HCT116 (cell line): ENCODE measurements around the gene SH2D6. TPM values are rescaled to one million over a fixed set of nuclear protein-coding genes. Genes with fewer than 3 reads are reported as not detected.

Experiments used
- ATAC-seq: fragments of 200-7000 bp; cut with Tn5 transposase; 2 replicates; pipeline ENCODE4 v1.9.1; 2020; ENCODE audit warnings: mild to moderate bottlenecking, moderate library complexity
- BruUV-seq: library from RNA; stranded (reverse); fragments of 400-500 nt; replicated peaks from 2 replicates; lab custom pipeline; 2021; lab: Mats Ljungman, UMichigan
- CTCF ChIA-PET: fragments of 300-600 bp; sonication (Branson Sonifier 250); formaldehyde crosslinking; loops from one replicate; lab custom pipeline; 2021; ENCODE audit warnings: antibody characterized with exemption; lab: Charles Lee
- POLR2A ChIA-PET: fragments of 300-600, 350-600 bp; sonication (Branson Sonifier 250); formaldehyde crosslinking; loops from one replicate; lab custom pipeline; 2021; ENCODE audit warnings: antibody characterized with exemption; lab: Charles Lee
- RAD21 ChIA-PET, 2 experiments: fragments of 300-600 bp; sonication (Branson Sonifier 250); formaldehyde crosslinking; loops; one replicate each; lab custom pipeline; 2023; ENCODE audit warnings: low total read pairs in 2 of 2; ENCODE audit not compliant: uncharacterized antibody in 2 of 2, unreplicated experiment in 2 of 2, low non-redundant PET in 1 of 2; lab: Charles Lee
- DNase-seq: peaks from one replicate; pipeline ENCODE4 v3.0.0-alpha.2; 2010; ENCODE audit warnings: low read depth, low spot score
- H2AFZ ChIP-seq: fragments of 200-600 bp; shearing (Covaris generic), sonication (generic); 2 replicates; pipeline ENCODE4 v1.6.1; 2017; ENCODE audit warnings: low read depth, mixed run types, mixed read lengths, antibody characterized with exemption, low read length; ENCODE audit not compliant: poor library complexity, severe bottlenecking
- H3K27ac ChIP-seq: 2 replicates; pipeline ENCODE4 v1.5.1; 2012; ENCODE audit warnings: low read depth, low read length
- H3K27me3 ChIP-seq: fragments of 200-600 bp; sonication (generic); 2 replicates; pipeline ENCODE4 v1.6.1; 2016; ENCODE audit warnings: mixed run types, low read length, mixed read lengths; ENCODE audit not compliant: insufficient read depth
- H3K36me3 ChIP-seq, 2 experiments: fragments of 200-500 bp in 1 of 2; fragments of 200-600 bp in 1 of 2; sonication (Bioruptor generic) in 1 of 2; sonication (generic) in 1 of 2; 2 replicates each; pipeline versions ENCODE4 v1.5.1 to v1.6.1; 2014 to 2016; ENCODE audit warnings: low read length in 2 of 2, inconsistent platforms in 1 of 2, mixed read lengths in 1 of 2, mixed run types in 1 of 2; ENCODE audit not compliant: insufficient read depth in 2 of 2, control insufficient read depth in 1 of 2
- H3K4me1 ChIP-seq, 2 experiments: fragments of 200-600 bp in 1 of 2; sonication (generic) in 1 of 2; 2 replicates each; pipeline versions ENCODE4 v1.5.1 to v1.6.1; 2012 to 2017; ENCODE audit warnings: low read length in 2 of 2, inconsistent platforms in 1 of 2, mild to moderate bottlenecking in 1 of 2, mixed read lengths in 1 of 2, mixed run types in 1 of 2, moderate library complexity in 1 of 2; ENCODE audit not compliant: insufficient read depth in 2 of 2, control insufficient read depth in 1 of 2
- H3K4me2 ChIP-seq: fragments of 200-600 bp; sonication (generic); 2 replicates; pipeline ENCODE4 v1.6.1; 2017; ENCODE audit warnings: mixed run types, low read length, mixed read lengths
- H3K4me3 ChIP-seq, 2 experiments: fragments of 200-600 bp in 1 of 2; sonication (generic) in 1 of 2; replicated peaks in 1 of 2; 2 replicates each; pipeline ENCODE4 v1.5.1; 2011 to 2016; ENCODE audit warnings: low read length in 2 of 2, control low read depth in 1 of 2, low read depth in 1 of 2, mild to moderate bottlenecking in 1 of 2, mixed read lengths in 1 of 2, mixed run types in 1 of 2
- H3K79me2 ChIP-seq: fragments of 200-600 bp; sonication (generic); 2 replicates; pipeline ENCODE4 v1.6.1; 2017; ENCODE audit warnings: mild to moderate bottlenecking, mixed run types, low read length, moderate library complexity, mixed read lengths; ENCODE audit not compliant: insufficient read depth
- H3K9ac ChIP-seq: fragments of 200-600 bp; sonication (generic); 2 replicates; pipeline ENCODE4 v1.6.1; 2016; ENCODE audit warnings: low read length, mixed read lengths
- H3K9me2 ChIP-seq: fragments of 200-600 bp; sonication (generic), shearing (Covaris generic); 2 replicates; pipeline ENCODE4 v1.6.1; 2017; ENCODE audit warnings: mixed run types, mild to moderate bottlenecking, moderate library complexity; ENCODE audit not compliant: insufficient read depth
- H3K9me3 ChIP-seq, 2 experiments: fragments of 200-500 bp in 1 of 2; fragments of 200-600 bp in 1 of 2; sonication (Bioruptor generic) in 1 of 2; sonication (generic) in 1 of 2; 2 replicates each; pipeline ENCODE4 v1.6.1; 2014 to 2017; ENCODE audit warnings: low read length in 2 of 2, mixed read lengths in 2 of 2, inconsistent platforms in 1 of 2, low read depth in 1 of 2, mild to moderate bottlenecking in 1 of 2, mixed run types in 1 of 2, moderate library complexity in 1 of 2; ENCODE audit not compliant: control insufficient read depth in 1 of 2, insufficient read depth in 1 of 2
- H4K20me1 ChIP-seq: fragments of 200-600 bp; sonication (generic), shearing (Covaris generic); 2 replicates; pipeline ENCODE4 v1.6.1; 2017; ENCODE audit warnings: mixed run types, mild to moderate bottlenecking, moderate library complexity; ENCODE audit not compliant: insufficient read depth
- CBX3 ChIP-seq: IDR thresholded peaks from 2 replicates; pipeline ENCODE4 v1.6.1; 2012; ENCODE audit warnings: low read depth
- EZH2phosphoT487 ChIP-seq: fragments of 200-600 bp; IDR thresholded peaks from 2 replicates; pipeline ENCODE4 v1.6.1; 2018; ENCODE audit warnings: antibody characterized with exemption, borderline replicate concordance
- REST ChIP-seq: IDR thresholded peaks from 2 replicates; pipeline ENCODE4 v1.6.1; 2012; ENCODE audit warnings: low read depth
- SIN3A ChIP-seq: IDR thresholded peaks from 2 replicates; pipeline ENCODE4 v1.6.1; 2012; ENCODE audit warnings: low read depth
- intact Hi-C: fragments of 100-400 bp; cut with micrococcal nuclease; formaldehyde crosslinking; loops from 2 replicates; pipeline ENCODE4 v1.10.0; 2022
- total RNA-seq: library from RNA; stranded (reverse); gene quantifications from one replicate; pipeline ENCODE4 v1.2.1, GENCODE V29; 2021; ENCODE audit not compliant: unreplicated experiment

The SH2D6 gene
- total RNA-seq, 1 experiment from 2014 or later = 2.7 TPM

- CTCF ChIA-PET = no interaction called here
- no peak for ATAC-seq
- intact Hi-C loops = no loop called here
- no peak overlapping the region for H3K4me3 ChIP-seq
- no peak overlapping the region for H3K27ac ChIP-seq
- no peak overlapping the region for H3K4me2 ChIP-seq
- H3K9me3 ChIP-seq = peaks cover 0 to 4% of the 10 kb centered on the region in 2 experiments; a peak in 1 of 4 replicates
- RAD21 ChIA-PET = no interaction called here
- POLR2A ChIA-PET = no interaction called here
- peaks cover 35% of the 10 kb centered on the region for H3K79me2 ChIP-seq
- H3K27me3 ChIP-seq = no peaks in the 10 kb centered on the region
- peaks cover 12% of the 10 kb centered on the region in 2 experiments; a peak in 3 of 4 replicates for H3K36me3 ChIP-seq
- no peak for DNase-seq
- H3K9ac ChIP-seq = no peak overlapping the region
- no peaks in the 10 kb centered on the region for H3K9me2 ChIP-seq
- no peaks in the 10 kb centered on the region for H4K20me1 ChIP-seq
- H2AFZ ChIP-seq = no peak overlapping the region
- no TSS peak for BruUV-seq
- TF ChIP-seq CBX3 = no peak
- TF ChIP-seq SIN3A = no peak
- TF ChIP-seq REST = no peak
- no peak for TF ChIP-seq EZH2phosphoT487
- TF ChIP-seq, all 23 proteins: peak for 0
- H3K4me1 ChIP-seq = peaks cover 0 to 6% of the 10 kb centered on the region in 2 experiments; a peak in 2 of 4 replicates
Observed at GRCh38 chr2:85401844-85402243, 16.7 kb upstream of the SH2D6 start.
